Measurements from ENCODE around the gene FLII. TPM values are rescaled to one million over a fixed set of nuclear protein-coding genes. Genes with fewer than 3 reads are reported as not detected.

The FLII gene
- total and polyA plus RNA-seq, 2 of the 8 experiments (the other 6 are each of a cell fraction or from before 2014, with no cell fraction given): 300 to 549 TPM

- TF ChIP-seq CHD7 (IDR thresholded peaks at IDR 0.05; ENCODE audit: insufficient replicate concordance, low read length) (no peak), HDAC2 (IDR thresholded peaks at IDR 0.05; ENCODE audit: borderline replicate concordance in 1 of 2, low read depth in 2 of 2, low read length in 2 of 2) (no peak), CHD1 (IDR thresholded peaks at IDR 0.05; ENCODE audit: low read depth, low read length) (no peak), RNF2 (IDR thresholded peaks at IDR 0.05; ENCODE audit: borderline replicate concordance, low read depth, low read length, missing control alignments, poor library complexity, severe bottlenecking) (no peak), EGR1 (IDR thresholded peaks at IDR 0.05; ENCODE audit: borderline replicate concordance, low read depth, low read length) (no peak), ATF3 (IDR thresholded peaks at IDR 0.05; ENCODE audit: insufficient read depth, low read depth, low read length) (no peak)
Measured at GRCh38 chr17:18256776-18257175, 1.8 kb downstream of the FLII start (continued).
